ENCODE data around the gene WDR6.

WDR6 gene

GRCh38 chr3:49017229-49017970 is 10.2 kb downstream of the WDR6 start:
- FAIRE-seq, result no peak

GRCh38 chr3:49017971-49018706 is 10.9 kb downstream of the WDR6 start, which contains the start of gene DALRD3:
Gene DALRD3, minus strand, starts transcription at chr3:49018580. Its CDS starts 16 bp downstream, at chr3:49018564.
- no peak for FAIRE-seq

DNA sequence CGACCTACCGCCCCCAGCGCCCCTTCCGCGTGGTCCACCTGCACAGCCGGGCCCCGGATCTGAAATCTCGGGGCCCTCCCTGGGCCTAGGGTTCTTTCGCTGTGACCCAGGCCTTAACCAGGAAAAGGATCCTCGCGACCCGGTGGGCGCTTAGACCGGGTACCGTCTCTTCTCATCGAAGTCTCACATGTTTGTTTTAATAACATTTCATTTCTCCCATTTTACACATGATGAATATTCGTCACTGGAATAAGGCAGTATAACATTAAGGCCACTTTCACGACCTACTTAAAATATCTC is 11.5 kb downstream of the WDR6 start:
- no peak for FAIRE-seq

- no peak for FAIRE-seq
These were observed 12.7 kb downstream of the WDR6 start for GRCh38 chr3:49019941-49020329.

- FAIRE-seq, result no peak
These were observed 13.4 kb downstream of the WDR6 start for GRCh38 chr3:49020330-49021212.

GRCh38 chr3:49021213-49021812 is 14.1 kb downstream of the WDR6 start:
- FAIRE-seq, result peak; percentile 97

GRCh38 chr3:49021813-49022687 is 14.9 kb downstream of the WDR6 start, which contains the start of gene NDUFAF3:
Gene NDUFAF3, plus strand, starts transcription at chr3:49022121. Its CDS starts 24 bp downstream, at chr3:49022145.
- no peak for FAIRE-seq

GRCh38 chr3:49022688-49023171 is 15.5 kb downstream of the WDR6 start:
- FAIRE-seq, result no peak

DNA sequence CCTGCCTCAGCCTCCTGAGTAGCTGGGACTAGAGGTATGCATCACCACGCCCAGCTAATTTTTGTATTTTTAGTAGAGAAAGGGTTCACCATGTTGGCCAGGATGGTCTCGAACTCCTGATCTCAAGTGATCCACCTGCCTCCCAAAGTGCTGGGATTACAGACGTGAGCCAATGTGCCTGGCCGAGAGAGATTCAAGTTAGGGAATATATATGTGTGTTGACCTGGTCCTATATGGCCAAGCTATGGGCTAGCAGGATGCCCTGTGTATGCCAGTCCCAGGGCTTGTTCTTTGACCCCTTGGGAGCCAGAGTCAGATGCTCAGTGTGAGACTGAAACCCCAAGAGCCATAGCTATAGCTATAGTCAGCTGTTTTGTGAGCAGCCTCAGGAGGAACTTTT is 16.6 kb downstream of the WDR6 start:
- FAIRE-seq, result no peak

DNA sequence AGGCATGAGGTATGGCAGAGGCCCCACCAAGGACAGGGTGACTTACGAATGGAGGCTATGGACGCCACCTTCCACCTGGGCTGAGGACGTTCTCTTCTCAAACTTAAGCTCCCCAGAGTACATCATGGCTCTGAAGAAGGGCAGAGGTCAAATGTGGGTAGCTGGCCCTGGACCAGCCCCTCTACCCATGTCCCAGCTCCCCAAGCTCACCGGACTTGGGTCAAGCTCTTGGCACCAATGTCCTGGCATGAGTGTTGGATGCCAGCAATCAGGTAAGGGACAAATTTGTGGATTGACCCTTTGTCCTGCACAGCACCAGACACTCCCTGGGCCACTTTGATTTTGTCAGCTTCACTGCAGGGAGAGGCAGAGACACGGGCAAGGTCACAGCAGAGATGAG is 17.3 kb downstream of the WDR6 start:
- FAIRE-seq, result no peak

DNA sequence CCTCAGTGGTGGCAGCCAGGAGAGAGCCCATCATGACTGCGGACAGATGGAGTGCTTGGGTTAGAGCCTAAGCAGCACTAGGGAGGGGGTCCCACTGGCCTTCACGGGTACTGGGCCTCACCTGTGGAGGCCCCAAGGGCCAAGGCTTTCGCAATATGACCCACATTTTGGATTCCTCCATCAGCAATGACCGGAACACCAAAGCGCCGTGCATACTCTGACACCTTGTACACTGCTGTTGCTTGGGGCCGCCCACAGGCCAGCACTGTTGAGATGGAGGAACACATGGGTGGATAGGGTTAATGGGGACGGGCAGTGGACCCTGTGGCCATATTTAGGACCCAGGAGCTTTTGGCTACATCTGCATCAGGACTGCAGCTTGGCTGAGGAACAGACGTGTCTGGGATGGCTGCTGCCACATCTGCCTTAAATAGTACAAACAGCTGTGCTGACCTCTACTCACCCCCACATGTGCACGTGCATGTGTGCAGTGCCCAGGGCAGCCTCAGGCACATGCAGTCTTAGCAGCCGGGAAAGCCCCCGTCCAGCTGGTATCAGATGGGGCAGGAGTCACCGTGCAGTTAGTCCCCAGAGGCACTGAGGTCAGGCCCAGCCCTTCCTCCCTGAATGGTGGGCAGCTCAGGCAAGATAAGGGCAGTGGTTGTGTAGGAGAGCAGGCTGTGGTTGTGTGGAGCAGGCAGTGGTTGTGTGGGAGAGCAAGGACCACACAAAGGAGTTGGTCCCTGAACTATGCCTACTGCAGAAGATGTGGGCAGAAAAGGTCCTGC is 18.0 kb downstream of the WDR6 start:
- FAIRE-seq, result no peak

DNA sequence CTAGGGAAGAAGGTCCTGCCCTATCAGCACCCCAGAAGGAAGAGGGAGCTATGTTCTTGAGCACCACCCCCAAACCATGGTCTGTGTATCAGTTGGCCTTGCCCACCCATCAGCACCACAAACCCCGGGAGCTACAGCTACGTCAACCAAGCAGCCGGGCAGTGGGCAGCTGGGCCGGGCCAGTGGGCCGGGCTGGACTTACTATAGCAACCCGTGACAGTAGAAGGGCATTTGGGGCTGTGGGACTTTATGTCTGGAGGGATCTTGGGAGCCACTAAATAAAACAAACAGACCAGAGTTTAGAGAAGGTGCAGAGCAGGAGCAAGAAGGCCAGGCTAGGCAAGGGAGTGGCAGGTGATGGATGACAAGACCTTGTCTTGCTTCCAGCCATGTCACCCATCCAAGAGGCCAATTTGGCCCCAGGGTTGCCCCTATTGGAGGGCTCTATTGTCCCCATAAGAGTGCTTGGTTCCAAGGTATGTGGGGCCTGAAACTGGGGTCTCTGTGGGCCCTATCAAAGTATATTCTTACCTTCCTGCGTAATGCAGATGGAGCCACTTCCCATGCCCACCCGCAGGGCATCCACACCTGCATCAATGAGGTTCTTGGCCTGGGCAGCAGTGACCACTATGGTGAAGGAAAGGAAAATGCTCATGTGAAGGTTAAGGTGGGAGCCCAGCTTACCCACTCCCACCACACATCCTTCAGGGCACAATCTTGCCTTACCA is 18.8 kb downstream of the WDR6 start:
- no peak for FAIRE-seq

DNA sequence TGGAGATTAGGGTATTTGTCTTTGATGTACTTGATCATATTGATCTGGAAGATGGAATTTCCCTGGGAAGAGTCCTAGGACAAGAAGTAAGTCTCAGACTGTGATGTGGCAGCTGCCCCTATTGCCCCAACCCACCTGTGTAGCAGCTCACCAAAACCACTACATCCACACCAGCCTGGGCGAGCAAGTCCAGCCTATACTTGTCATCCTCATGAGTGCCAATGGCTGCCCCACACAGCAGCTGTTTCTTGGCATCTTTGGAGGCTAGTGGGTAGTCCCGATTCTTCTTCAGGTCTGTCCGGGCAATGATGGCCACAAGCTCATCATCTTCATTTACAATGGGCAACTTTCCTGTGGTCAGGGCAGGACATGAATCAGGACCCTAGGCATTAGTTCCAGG is 19.3 kb downstream of the WDR6 start:
- FAIRE-seq, result no peak

DNA sequence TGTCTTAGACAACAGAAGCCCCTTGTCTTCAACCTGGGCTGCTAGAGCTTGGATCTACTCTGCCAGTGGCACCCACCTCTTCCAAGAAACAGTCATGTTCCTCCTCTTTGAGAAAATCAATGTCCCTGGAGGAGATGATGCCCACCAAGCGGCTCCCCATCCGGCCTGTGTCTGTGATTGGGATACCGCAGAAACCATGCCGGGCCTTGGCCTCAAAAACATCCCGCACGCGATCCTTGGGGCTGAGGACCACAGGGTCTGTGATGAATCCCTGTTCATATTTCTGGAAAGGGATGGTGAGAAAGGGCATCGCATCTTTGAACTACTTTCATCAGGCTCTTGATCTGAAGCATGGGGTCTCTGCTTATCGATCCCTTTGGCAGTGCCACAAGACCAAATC is 20.4 kb downstream of the WDR6 start:
- FAIRE-seq, result no peak

GRCh38 chr3:49028298-49028672 is 21.1 kb downstream of the WDR6 start:
- no peak for FAIRE-seq

DNA sequence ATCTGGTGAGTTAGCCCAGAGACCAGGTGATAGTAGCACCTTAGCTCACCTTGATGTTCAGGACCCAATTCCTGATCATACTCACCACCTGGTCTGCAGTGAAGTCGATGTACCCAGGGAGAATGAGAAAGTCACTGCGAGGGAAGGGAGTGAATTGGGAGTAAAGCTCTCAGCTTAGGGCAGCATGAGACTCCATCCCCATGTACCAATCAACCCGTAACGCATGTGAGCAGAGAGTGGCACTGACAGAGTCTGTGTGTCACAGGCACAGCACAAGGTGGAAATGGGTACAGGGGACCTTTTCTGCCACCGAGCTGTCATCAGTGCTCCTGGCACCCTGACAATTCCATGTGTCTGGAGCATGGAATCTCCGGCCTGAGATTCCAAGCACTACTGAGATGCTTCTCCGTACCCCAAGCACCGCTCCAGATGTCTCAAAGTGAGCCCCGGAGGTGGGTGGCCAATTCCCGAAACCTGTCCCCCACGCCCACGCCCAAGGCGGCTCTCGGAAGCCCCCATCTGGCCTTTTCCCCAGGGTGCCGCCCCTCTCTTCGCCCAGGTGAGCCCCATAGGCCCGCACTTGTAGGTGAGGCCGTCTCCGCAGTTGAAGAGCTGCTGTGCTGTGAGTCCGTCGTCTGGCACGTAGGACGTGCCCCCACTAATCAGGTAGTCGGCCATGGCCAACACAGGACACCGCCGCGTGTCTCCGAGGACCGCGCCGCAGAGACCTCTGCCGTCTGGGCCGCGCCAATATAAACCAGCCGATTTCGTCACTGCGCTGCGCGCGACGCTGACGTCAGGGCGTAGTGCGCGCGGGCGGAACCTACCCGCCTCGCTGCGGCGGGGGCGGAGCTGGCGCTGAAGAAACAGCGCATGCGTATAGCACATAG is 21.7 kb downstream of the WDR6 start, which contains the start of gene IMPDH2:
Gene IMPDH2 (minus strand): TSS at position 726 of the 890 bp plus-strand sequence. CDS start 48 bp downstream, at position 678.
- FAIRE-seq, result peak; percentile 83

- FAIRE-seq, result no peak
These were observed 22.3 kb downstream of the WDR6 start for GRCh38 chr3:49029563-49029884.

DNA sequence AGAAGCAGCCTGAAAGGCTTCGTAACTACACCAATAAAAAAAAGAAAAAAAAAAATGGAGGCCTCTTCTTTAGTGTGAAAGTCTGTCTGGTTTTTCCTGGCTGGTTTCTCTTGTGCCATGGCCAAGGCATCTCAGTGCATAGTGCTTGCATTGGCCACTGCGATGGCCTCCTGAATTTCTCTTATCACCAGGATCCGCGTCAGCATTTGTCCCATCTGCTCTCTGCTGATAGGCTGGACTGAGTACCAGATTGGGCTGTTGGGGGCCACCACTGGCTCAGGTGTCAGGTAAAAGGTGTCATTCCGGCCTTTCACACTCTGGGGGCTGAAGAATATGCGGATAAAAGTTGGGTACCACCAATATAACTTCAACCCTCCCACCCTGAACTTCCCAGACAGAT is 23.1 kb downstream of the WDR6 start:
- no peak for FAIRE-seq

DNA sequence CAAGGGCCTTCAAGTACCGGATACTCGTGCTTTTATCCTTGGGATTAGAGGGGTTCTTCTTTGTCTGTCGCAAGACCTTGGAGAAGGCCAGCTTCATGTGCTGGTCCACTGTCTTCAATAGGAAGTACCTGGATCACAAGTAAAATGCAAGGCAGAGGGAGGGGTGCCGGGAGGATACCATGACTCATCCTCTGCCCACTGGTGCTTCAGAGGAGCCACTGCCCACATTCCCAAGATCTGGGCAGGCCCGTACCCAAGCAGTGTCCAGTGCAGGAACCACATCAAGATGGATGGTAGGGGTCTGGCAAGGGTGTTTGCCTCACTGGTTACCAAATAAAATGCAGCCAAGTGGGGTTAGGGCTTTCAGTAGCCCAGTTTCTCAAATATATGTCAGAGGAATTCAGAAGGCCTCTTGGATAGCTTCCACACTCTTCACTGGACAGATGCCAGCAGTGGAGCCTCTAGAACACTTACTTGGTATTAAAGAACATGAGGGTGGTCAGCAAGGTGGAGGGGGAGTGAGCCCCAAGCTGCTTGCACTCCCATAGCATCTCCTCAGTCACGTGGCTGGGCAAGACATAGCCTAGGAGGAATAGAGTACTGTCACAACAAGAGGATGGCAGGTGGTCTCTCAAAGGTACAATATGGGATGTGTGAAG is 25.6 kb downstream of the WDR6 start:
- FAIRE-seq, result no peak
